ENCODE data around the gene BIN1.

GRCh38 chr2:127007652-127008051 lies 99.3 kb downstream of the BIN1 start:
- no peak for TF ChIP-seq POLR2A (IDR thresholded peaks at IDR 0.05)
- no peak for TF ChIP-seq CTCF (IDR thresholded peaks at IDR 0.05)

Measured in thyroid gland (tissue), 4 donors.